CD4-positive, alpha-beta T cell treated with Interleukin-6 at 100 ng/mL for 8 hours (primary cell): Measurements from ENCODE around the gene ANKRD24.
"Not testable (repeated sequence)": the region's sequence is repeated elsewhere in the genome, so short reads cannot be mapped to it uniquely, and the experiment has no call there.

ENCODE experiments used
- DNase-seq: peaks from one replicate; pipeline ENCODE4 v3.0.0-alpha.2; 2020; ENCODE audit warnings: mixed read lengths, low spot score

Gene ANKRD24

DNA sequence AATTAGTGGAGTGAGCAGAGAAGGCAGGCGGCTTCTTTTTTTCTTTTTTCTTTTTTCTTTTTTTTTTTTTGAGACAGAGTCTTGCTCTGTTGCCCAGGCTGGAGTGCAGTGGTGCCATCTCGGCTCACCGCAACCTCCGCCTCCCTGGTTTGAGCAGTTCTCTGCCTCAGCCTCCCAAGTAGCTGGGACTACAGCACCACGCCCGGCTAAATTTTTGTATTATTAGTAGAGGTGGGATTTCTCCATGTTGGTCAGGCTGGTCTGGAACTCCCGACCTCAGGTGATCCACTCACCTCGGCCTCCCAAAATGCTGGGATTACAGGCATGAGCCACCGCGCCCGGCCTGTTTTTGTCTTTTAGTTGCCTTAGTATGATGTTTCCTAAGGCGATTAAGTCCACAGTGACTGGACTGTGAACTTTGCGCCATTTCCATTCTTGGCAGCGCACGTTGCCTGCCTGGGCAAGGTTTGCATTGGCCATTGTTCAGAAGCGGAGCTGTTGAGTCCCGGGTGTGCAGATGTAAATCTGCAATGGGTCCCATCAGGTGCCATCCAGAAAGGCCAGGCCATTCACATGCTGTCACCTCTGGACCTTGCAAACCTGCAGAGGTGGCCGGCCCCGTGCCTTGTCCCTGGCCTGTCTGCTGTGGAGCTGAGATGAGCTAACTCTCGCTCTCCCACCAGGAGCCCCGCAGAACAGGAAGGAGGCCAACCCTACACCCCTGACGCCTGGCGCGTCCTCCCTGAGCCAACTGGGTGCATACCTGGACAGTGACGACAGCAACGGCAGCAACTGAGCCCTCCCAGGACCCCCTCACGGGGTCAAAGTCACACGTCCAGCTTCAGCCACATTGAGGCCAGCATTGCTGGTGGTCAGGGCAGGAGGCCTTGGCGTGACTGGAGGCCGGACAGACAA lies 85.7 kb downstream of the ANKRD24 start:
- DNase-seq = no peak

DNA sequence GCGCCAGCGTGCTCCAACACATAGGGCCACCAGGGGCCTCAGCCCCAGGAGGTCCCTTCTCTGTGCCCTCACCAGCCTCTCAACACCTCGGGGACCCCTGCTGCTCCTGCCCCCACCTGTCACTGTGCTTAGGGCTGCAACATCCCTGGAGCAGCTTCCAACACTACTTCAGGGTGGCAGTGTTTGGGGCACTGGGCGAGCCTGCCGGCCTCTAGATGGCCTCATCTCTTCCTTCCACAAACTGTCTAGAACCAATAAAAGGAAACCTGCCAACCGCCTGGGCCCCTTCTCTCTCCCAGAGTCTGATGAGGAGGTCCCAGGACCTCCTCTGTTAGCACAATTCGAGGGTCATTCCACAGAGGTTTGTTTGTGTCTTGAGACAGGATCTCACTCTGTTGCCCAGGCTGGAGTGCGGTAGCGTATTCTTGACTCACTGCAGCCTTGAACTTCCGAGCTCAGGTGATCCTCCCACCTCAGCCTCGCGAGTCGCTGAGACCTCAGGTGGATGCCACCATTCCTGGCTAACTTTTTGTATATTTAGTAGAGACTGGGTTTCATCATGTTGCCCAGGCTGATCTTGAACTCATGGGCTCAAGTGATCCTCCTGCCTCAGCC lies 86.4 kb downstream of the ANKRD24 start:
- no peak for DNase-seq

DNA sequence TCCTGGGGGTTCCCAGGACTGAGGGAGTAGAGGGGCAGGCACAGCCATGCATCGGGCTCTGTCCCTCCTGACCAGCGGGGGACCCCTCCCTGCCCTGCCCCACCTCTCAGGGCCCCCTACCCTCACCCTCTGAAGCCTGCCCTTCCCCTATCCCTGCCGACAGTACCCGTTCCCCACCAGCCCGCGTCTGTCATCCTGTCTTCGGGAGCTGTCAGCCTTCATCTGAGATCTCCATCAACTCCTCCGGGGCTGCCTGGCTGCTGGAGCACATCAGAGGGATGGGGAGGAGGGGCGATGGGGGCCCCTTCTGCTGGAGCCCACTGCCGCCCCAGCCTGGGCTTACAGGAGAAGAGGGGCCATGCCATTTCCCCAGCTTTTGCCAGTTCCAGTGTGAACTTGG lies 90.4 kb downstream of the ANKRD24 start:
- no peak for DNase-seq

- DNase-seq = not testable (repeated sequence)
These were observed 91.8 kb downstream of the ANKRD24 start for GRCh38 chr19:4274321-4274686.
